Upper lobe of left lung (tissue), 4 donors: ENCODE results near the gene PRSS56.

ENCODE experiments used
- CTCF ChIP-seq, 6 experiments: fragments of 450-650 bp in 4 of 6; fragments of 200-600 bp in 2 of 6; sonication (generic) in 2 of 6; IDR thresholded peaks; one replicate each; pipeline ENCODE4 v1.5.1; 2016 to 2019; ENCODE audit warnings: antibody characterized with exemption in 6 of 6
- POLR2AphosphoS5 ChIP-seq, 2 donors: sonication (generic); formaldehyde crosslinking; IDR thresholded peaks; one replicate each; pipeline ENCODE4 v1.5.1; 2017; ENCODE audit warnings: antibody characterized with exemption in 2 of 2

GRCh38 chr2:232530626-232531260 is 10.6 kb downstream of the PRSS56 start:
- TF ChIP-seq CTCF (IDR thresholded peaks at IDR 0.05): no peak
- no peak for TF ChIP-seq POLR2AphosphoS5 (IDR thresholded peaks at IDR 0.05)
